ENCODE measurements around the gene CRIP1.

DNA sequence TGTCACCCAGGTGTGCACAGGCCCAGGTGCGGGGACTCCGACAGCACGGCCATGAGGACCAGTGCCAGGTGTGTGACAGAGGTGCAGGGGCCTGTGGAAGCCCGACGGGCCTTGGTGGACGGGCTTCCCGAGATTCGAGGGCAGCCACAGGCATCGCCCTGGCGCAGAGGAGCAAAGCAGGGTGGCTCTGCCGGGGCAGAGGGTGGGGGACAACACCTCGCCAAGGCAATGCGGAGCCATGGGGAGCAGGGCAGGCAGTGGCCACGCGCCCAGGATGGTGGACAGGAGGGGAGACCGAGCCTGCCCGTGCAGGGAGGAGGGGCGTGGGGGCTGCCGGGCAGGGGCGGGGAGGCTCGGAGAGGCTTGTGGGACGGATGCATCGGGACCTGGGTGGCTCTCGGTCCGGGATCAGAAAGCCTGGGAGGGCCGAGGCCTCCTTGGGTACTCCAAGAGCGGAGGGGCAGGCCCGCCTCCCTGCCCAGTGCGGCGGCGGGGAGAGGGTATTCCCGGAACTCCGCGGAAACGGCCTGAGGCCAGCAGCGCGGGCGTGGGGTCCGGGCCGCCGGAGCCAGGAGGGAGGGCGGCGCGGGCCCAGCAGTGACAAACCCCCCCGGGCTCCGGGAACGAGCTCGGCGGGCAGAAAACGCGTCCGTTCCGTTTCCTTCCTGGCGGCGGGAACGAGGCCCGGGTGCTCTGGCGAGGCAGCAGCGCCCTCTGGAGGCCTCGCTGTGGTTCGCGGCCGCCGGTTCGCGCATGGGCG lies 41.3 kb downstream of the CRIP1 start:
- TF ChIP-seq, protein P1, sequence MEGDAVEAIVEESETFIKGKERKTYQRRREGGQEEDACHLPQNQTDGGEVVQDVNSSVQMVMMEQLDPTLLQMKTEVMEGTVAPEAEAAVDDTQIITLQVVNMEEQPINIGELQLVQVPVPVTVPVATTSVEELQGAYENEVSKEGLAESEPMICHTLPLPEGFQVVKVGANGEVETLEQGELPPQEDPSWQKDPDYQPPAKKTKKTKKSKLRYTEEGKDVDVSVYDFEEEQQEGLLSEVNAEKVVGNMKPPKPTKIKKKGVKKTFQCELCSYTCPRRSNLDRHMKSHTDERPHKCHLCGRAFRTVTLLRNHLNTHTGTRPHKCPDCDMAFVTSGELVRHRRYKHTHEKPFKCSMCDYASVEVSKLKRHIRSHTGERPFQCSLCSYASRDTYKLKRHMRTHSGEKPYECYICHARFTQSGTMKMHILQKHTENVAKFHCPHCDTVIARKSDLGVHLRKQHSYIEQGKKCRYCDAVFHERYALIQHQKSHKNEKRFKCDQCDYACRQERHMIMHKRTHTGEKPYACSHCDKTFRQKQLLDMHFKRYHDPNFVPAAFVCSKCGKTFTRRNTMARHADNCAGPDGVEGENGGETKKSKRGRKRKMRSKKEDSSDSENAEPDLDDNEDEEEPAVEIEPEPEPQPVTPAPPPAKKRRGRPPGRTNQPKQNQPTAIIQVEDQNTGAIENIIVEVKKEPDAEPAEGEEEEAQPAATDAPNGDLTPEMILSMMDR (IDR thresholded peaks at IDR 0.05; ENCODE audit: low read length): peak; percentile 91
- no peak for TF ChIP-seq EZH2 (IDR thresholded peaks at IDR 0.05; ENCODE audit: borderline replicate concordance, low read length)
